T-cell (primary cell): Measurements from ENCODE around the gene ENO4. TPM values are rescaled to one million over a fixed set of nuclear protein-coding genes. Genes with fewer than 3 reads are reported as not detected.

ENCODE experiments used
- ATAC-seq, 4 experiments: fragments of 200-7000 bp in 3 of 4; fragments of 150-1000 bp in 1 of 4; cut with Tn5 transposase; replicated peaks in 1 of 4; 1 replicate in 3 of 4; 2 replicates in 1 of 4; pipeline ENCODE4 v1.10.0; 2021; ENCODE audit warnings: moderate library complexity in 3 of 4, mild to moderate bottlenecking in 2 of 4, moderate number of reproducible peaks in 1 of 4
- CTCF ChIA-PET, 2 donors: fragments of 300-600 bp; sonication (Branson Sonifier 250); formaldehyde crosslinking; loops; one replicate each; lab custom pipeline; 2022; ENCODE audit warnings: antibody characterized with exemption in 2 of 2; lab: Charles Lee
- POLR2A ChIA-PET, 2 donors: fragments of 300-600 bp; sonication (Branson Sonifier 250); formaldehyde crosslinking; loops; one replicate each; lab custom pipeline; 2022; ENCODE audit warnings: antibody characterized with exemption in 2 of 2; lab: Charles Lee
- DNase-seq, 35 experiments: peaks; one replicate each; pipeline versions ENCODE4 v3.0.0 to v3.0.0-alpha.2; 2013 to 2023
- H3K27ac ChIP-seq: one replicate; pipeline ENCODE4 v1.5.1; 2013; ENCODE audit warnings: low read length
- H3K27me3 ChIP-seq, 2 experiments: replicated peaks in 1 of 2; 1 replicate in 1 of 2; 2 replicates in 1 of 2; pipeline versions ENCODE4 v1.6.1 to v1.7.0; 2013; ENCODE audit warnings: low read length in 1 of 2, mixed read lengths in 1 of 2; ENCODE audit not compliant: control insufficient read depth in 2 of 2, insufficient read depth in 2 of 2; ENCODE audit errors: extremely low read depth in 1 of 2
- H3K36me3 ChIP-seq, 2 donors: 1 replicate in 1 of 2; 2 replicates in 1 of 2; pipeline versions ENCODE4 v1.6.1 to v1.7.0; 2013; ENCODE audit warnings: low read length in 1 of 2; ENCODE audit not compliant: control insufficient read depth in 2 of 2, insufficient read depth in 1 of 2; ENCODE audit errors: extremely low read depth in 1 of 2
- H3K4me1 ChIP-seq, 2 experiments: 1 replicate in 1 of 2; 2 replicates in 1 of 2; pipeline versions ENCODE4 v1.6.1 to v1.7.0; 2013; ENCODE audit warnings: low read length in 2 of 2, mixed read lengths in 1 of 2; ENCODE audit not compliant: insufficient read depth in 2 of 2, control insufficient read depth in 1 of 2; ENCODE audit errors: extremely low read depth in 1 of 2
- H3K4me3 ChIP-seq, 2 donors: 1 replicate in 1 of 2; 2 replicates in 1 of 2; pipeline versions ENCODE4 v1.5.1 to v1.7.0; 2013; ENCODE audit warnings: mild to moderate bottlenecking in 2 of 2, low read length in 1 of 2, moderate library complexity in 1 of 2; ENCODE audit not compliant: control insufficient read depth in 1 of 2; ENCODE audit errors: extremely low read depth in 1 of 2
- H3K9me3 ChIP-seq: 2 replicates; pipeline ENCODE4 v1.7.0; 2013
- H3K27ac Mint-ChIP-seq, 2 donors: one replicate each; pipeline ENCODE4 v1.8.0; 2020 to 2021; ENCODE audit warnings: mild to moderate bottlenecking in 2 of 2, mixed read lengths in 2 of 2
- H3K27me3 Mint-ChIP-seq, 2 donors: one replicate each; pipeline ENCODE4 v1.8.0; 2021 to 2022; ENCODE audit warnings: mixed read lengths in 2 of 2
- H3K36me3 Mint-ChIP-seq: one replicate; pipeline ENCODE4 v1.8.0; 2021; ENCODE audit warnings: mixed read lengths
- H3K4me1 Mint-ChIP-seq, 3 donors: one replicate each; pipeline ENCODE4 v1.8.0; 2020 to 2022; ENCODE audit warnings: mixed read lengths in 3 of 3, mild to moderate bottlenecking in 1 of 3
- H3K4me3 Mint-ChIP-seq, 3 donors: one replicate each; pipeline ENCODE4 v1.8.0; 2020 to 2022; ENCODE audit warnings: mild to moderate bottlenecking in 3 of 3, mixed read lengths in 3 of 3, moderate library complexity in 3 of 3
- H3K9me3 Mint-ChIP-seq, 3 donors: one replicate each; pipeline ENCODE4 v1.8.0; 2020 to 2022; ENCODE audit warnings: mixed read lengths in 3 of 3
- WGBS: methylation state at CpG from one replicate; pipeline ENCODE4 v1.1.5; 2013; ENCODE audit warnings: missing lambda C conversion rate; ENCODE audit not compliant: insufficient coverage; 5-methylcytosine and 5-hydroxymethylcytosine counted together
- total RNA-seq, 35 experiments: library from RNA in 6 of 35; stranded (reverse) in 6 of 35; fragments of 120-200 nt in 1 of 35; gene quantifications; one replicate each; pipeline versions ENCODE4 v1.2.1 to v1.2.4 and lab custom pipeline; 2013 to 2026

ENO4 gene
- total RNA-seq, 5 donors from 2014 or later (not counting 1 experiment from before 2014, with no cell fraction given), result not detected

DNA sequence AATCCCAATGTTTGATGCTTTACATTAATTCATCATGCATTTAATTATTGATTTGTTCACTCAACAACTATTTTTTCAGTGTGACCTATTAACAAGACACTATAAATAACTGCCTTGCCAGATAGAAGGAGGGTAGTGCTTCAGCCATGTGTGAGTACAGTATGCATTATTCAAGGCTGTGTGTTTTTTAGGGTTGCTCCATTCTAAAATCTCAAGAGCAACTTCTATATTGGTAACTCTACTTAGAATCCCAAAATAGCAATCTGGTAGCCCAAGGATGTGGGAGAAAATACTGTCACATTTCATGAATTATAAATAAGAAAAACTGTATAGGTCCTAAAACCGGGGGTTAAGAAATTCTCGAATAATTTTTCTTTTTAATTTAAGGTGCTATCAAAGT lies 69.9 kb downstream of the ENO4 start:
- ChIA-PET POLR2A (no interaction called here), CTCF (no interaction called here)
- Mint-ChIP-seq H3K36me3 (no peaks in the 10 kb centered on the region), H3K4me3 (no peak overlapping the region), H3K4me1 (no peaks in the 10 kb centered on the region), H3K27me3 (peaks cover 0 to 3% of the 10 kb centered on the region in 2 donors), H3K27ac (no peak overlapping the region), H3K9me3 (no peaks in the 10 kb centered on the region)
- no peaks in the 10 kb centered on the region for H3K36me3 ChIP-seq
- no peaks in the 10 kb centered on the region for H3K27me3 ChIP-seq
- ATAC-seq (no peak), DNase-seq (no peak)
- H3K27ac ChIP-seq, result no peak overlapping the region
- H3K4me1 ChIP-seq, result no peaks in the 10 kb centered on the region
- no peaks in the 10 kb centered on the region for H3K9me3 ChIP-seq
- no CpG with 5 or more reads among the region's 2 CpGs for WGBS
- H3K4me3 ChIP-seq, result no peak overlapping the region

DNA sequence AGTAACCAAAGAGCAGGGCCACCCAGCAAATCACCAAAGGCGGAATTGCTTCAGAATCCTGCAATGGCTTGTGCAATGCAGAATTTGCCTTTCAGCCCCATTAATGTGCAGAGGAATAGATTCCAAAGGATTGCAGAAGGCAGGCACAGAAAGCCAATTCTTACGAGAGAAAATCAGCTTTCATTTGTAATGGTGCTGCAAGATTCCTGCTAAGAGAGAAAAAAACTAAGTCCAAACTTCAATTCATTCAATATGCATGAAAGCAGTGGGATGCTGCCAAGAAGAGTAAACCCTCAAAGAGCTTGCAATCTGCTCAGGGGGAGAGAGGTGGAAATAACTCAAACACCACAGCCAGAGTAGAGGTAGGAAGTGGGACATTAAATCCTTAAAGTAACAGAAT lies 70.4 kb downstream of the ENO4 start:
- DNase-seq, result no peak
- no peaks in the 10 kb centered on the region for H3K4me1 Mint-ChIP-seq
- Histone ChIP-seq H3K36me3 (no peaks in the 10 kb centered on the region), H3K9me3 (no peaks in the 10 kb centered on the region), H3K4me1 (no peaks in the 10 kb centered on the region), H3K27me3 (no peaks in the 10 kb centered on the region), H3K4me3 (no peak overlapping the region), H3K27ac (no peak overlapping the region)
- no peak overlapping the region for H3K27ac Mint-ChIP-seq
- no peaks in the 10 kb centered on the region for H3K9me3 Mint-ChIP-seq
- CTCF ChIA-PET, result no interaction called here
- peaks cover 0 to 3% of the 10 kb centered on the region in 2 donors for H3K27me3 Mint-ChIP-seq
- POLR2A ChIA-PET, result no interaction called here
- H3K36me3 Mint-ChIP-seq, result no peaks in the 10 kb centered on the region
- ATAC-seq, result no peak
- H3K4me3 Mint-ChIP-seq, result no peak overlapping the region
- 60% methylated on average over 1 of the region's 2 CpGs for WGBS

DNA sequence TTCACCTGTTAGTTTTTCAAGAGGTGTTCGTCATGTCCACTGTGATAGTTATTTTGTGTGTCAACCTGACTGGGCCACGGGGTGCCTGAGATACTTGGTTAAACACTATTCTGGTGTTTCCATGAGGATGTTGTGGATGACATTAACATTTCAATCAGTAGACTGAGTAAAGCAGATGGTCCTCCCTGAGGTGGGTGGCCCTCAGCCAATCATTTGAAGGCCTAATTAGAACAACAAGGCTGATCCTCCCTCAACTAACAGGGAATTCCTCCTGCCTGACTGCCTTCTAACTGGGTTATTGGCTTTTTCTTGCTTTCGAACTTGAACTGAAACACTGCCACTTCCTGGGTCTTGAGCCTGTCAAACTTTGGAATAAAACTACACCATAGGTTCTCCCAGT lies 75.8 kb downstream of the ENO4 start:
- Histone ChIP-seq H3K4me1 (no peaks in the 10 kb centered on the region), H3K27me3 (no peaks in the 10 kb centered on the region), H3K36me3 (no peaks in the 10 kb centered on the region), H3K9me3 (no peaks in the 10 kb centered on the region), H3K4me3 (no peak overlapping the region), H3K27ac (no peak overlapping the region)
- H3K27ac Mint-ChIP-seq, result no peak overlapping the region
- ATAC-seq (no peak), DNase-seq (no peak)
- H3K36me3 Mint-ChIP-seq, result no peaks in the 10 kb centered on the region
- no peaks in the 10 kb centered on the region for H3K4me1 Mint-ChIP-seq
- CTCF ChIA-PET, result no interaction called here
- peaks cover 2 to 3% of the 10 kb centered on the region in 2 donors for H3K27me3 Mint-ChIP-seq
- no peaks in the 10 kb centered on the region for H3K9me3 Mint-ChIP-seq
- 90% methylated on average over 1 of the region's 3 CpGs for WGBS
- POLR2A ChIA-PET, result no interaction called here
- H3K4me3 Mint-ChIP-seq, result no peak overlapping the region

DNA sequence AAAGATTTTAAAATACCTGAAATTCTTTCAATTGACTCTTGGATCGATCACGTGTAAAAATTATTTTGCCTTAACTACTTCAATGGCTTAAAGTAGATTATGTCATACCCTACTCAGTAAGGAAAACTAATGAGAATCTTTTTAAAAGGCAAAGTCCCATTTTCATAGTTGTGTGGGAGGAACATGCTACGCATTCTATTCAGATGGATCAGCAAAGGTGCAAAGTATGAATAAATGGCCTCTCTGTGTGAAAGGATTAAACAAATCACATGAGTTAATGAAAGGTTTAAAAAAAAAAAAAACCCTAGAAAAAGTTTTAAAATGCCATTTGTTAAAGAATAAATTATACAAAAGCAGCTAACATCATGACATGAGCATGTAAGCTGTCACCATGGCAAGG lies 77.1 kb downstream of the ENO4 start:
- no peaks in the 10 kb centered on the region for H3K9me3 ChIP-seq
- ChIA-PET CTCF (no interaction called here), POLR2A (interaction anchor here in 1 of 2 donors (0.5 kb wide), 1 partner anchor 332 kb away, joined by 7 read pairs; no protein-coding TSS in a partner anchor)
- H3K27ac Mint-ChIP-seq, result no peak overlapping the region
- peaks cover 0 to 2% of the 10 kb centered on the region in 2 donors for H3K27me3 Mint-ChIP-seq
- no peaks in the 10 kb centered on the region for H3K27me3 ChIP-seq
- no peak for ATAC-seq
- no peaks in the 10 kb centered on the region for H3K9me3 Mint-ChIP-seq
- no peak overlapping the region for H3K4me3 Mint-ChIP-seq
- no peaks in the 10 kb centered on the region for H3K4me1 Mint-ChIP-seq
- no peak overlapping the region for H3K27ac ChIP-seq
- H3K4me1 ChIP-seq, result no peaks in the 10 kb centered on the region
- H3K36me3 Mint-ChIP-seq, result no peaks in the 10 kb centered on the region
- WGBS, result 100% methylated on average over 1 of the region's 3 CpGs
- DNase-seq, result no peak
- H3K36me3 ChIP-seq, result no peaks in the 10 kb centered on the region
- no peak overlapping the region for H3K4me3 ChIP-seq

DNA sequence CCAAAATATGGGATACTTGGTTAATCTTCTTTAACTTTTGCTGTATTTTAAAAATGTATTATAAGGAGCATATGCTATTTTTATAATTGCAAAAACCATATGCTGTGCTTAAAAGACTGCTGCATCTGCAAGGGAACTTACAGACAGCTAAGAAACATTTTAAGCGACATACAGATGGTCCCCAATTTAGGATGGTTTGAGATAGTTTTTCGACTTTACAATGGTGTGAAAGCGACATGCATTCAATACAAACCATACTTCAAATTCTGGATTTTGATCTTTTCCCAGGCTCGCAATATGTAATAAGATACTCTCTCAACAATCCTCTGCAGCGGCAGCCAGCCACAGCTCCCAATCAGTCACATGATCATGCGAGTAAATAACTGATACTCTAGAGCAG lies 82.5 kb downstream of the ENO4 start:
- Histone ChIP-seq H3K27me3 (no peaks in the 10 kb centered on the region), H3K27ac (no peak overlapping the region), H3K4me1 (no peaks in the 10 kb centered on the region), H3K9me3 (no peaks in the 10 kb centered on the region), H3K4me3 (no peak overlapping the region), H3K36me3 (no peaks in the 10 kb centered on the region)
- Mint-ChIP-seq H3K4me3 (no peak overlapping the region), H3K36me3 (no peaks in the 10 kb centered on the region), H3K27ac (no peak overlapping the region), H3K4me1 (no peaks in the 10 kb centered on the region), H3K9me3 (peaks cover 3 to 9% (median 5%) of the 10 kb centered on the region in 3 donors), H3K27me3 (peaks cover 0 to 3% of the 10 kb centered on the region in 2 donors)
- ChIA-PET POLR2A (no interaction called here), CTCF (interaction anchor here in 1 of 2 donors (0.6 kb wide), 1 partner anchor 1904 kb away, joined by 3 read pairs; no protein-coding TSS in a partner anchor)
- DNase-seq (no peak), ATAC-seq (no peak)
- 89% methylated on average over 3 of the region's 6 CpGs for WGBS

Other genes starting within 250 kb of the ENO4 start
- gene PNLIPRP2, start 228.5 kb upstream of the ENO4 start, total RNA-seq, result under 1 TPM in 3 of 5 donors, not detected in 2; 0.82 to 0.96 (median 0.89) TPM
- gene HSPA12A, start 106.9 kb upstream of the ENO4 start, total RNA-seq, result under 1 TPM; 0.26 to 0.89 (median 0.53) TPM
- under 1 TPM; 0.35 to 0.80 (median 0.44) TPM for gene SHTN1, start 155.7 kb downstream of the ENO4 start, total RNA-seq